Esophagus muscularis mucosa (tissue), 4 donors: ENCODE measurements around the gene TNRC6C.

ENCODE experiments used
- EP300 ChIP-seq: sonication (generic); formaldehyde crosslinking; IDR thresholded peaks from one replicate; pipeline ENCODE4 v1.6.1; 2017; ENCODE audit warnings: antibody characterized with exemption
- POLR2A ChIP-seq: fragments of 450-650 bp; IDR thresholded peaks from one replicate; pipeline ENCODE4 v1.6.1; 2017; ENCODE audit warnings: antibody characterized with exemption, moderate library complexity, mild to moderate bottlenecking, low read depth
- POLR2AphosphoS5 ChIP-seq, 2 donors: sonication (generic); formaldehyde crosslinking; IDR thresholded peaks; one replicate each; pipeline ENCODE4 v1.6.1; 2017; ENCODE audit warnings: antibody characterized with exemption in 2 of 2
- TF ChIP-seq, protein P1 (sequence below), 3 experiments: fragments of 200-600 bp in 2 of 3; fragments of 450-650 bp in 1 of 3; sonication (generic) in 2 of 3; IDR thresholded peaks; one replicate each; pipeline ENCODE4 v1.5.1; 2017 to 2019; ENCODE audit warnings: antibody characterized with exemption in 3 of 3, mild to moderate bottlenecking in 2 of 3, moderate library complexity in 1 of 3

- no peak for TF ChIP-seq POLR2A
- TF ChIP-seq, protein P1, sequence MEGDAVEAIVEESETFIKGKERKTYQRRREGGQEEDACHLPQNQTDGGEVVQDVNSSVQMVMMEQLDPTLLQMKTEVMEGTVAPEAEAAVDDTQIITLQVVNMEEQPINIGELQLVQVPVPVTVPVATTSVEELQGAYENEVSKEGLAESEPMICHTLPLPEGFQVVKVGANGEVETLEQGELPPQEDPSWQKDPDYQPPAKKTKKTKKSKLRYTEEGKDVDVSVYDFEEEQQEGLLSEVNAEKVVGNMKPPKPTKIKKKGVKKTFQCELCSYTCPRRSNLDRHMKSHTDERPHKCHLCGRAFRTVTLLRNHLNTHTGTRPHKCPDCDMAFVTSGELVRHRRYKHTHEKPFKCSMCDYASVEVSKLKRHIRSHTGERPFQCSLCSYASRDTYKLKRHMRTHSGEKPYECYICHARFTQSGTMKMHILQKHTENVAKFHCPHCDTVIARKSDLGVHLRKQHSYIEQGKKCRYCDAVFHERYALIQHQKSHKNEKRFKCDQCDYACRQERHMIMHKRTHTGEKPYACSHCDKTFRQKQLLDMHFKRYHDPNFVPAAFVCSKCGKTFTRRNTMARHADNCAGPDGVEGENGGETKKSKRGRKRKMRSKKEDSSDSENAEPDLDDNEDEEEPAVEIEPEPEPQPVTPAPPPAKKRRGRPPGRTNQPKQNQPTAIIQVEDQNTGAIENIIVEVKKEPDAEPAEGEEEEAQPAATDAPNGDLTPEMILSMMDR (IDR thresholded peaks at IDR 0.05): no peak
- no peak for TF ChIP-seq EP300
- no peak for TF ChIP-seq POLR2AphosphoS5 (IDR thresholded peaks at IDR 0.05)
These were observed 134.4 kb downstream of the TNRC6C start for GRCh38 chr17:78092794-78093324.
